ENCODE measurements around the gene LEUTX.

LEUTX gene

DNA sequence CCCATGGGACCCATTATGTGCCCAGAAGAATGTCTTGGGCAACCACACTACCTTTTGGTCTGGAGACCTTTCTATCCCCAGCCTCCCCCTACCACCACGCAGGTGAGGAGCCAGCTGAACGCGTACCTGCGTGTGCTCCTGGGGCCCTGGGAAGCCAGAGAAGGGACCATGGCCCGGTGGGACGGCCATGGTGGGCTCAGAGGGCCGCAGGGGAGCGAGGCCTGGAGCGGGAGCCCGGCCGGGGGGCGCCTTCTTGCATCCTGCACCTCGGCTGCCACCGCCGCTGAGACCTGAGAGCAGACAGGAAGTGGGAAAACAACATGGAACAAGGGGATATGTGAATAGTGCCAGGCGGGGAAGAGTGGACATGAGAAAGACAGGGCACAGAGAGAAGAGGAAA, 53.0 kb downstream of the LEUTX start:
- Histone ChIP-seq H3K79me2 (ENCODE audit: insufficient read depth, low read depth) (no peaks in the 10 kb centered on the region), H4K20me1 (ENCODE audit: insufficient read depth) (no peaks in the 10 kb centered on the region), H3K27me3 (ENCODE audit: insufficient read depth, low read depth) (no peaks in the 10 kb centered on the region), H2AFZ (ENCODE audit: low read depth) (no peak overlapping the region), H3K4me2 (no peak overlapping the region), H3K4me3 (IDR thresholded peaks at IDR 0.05; ENCODE audit: insufficient read depth, low read depth, low read length) (no peak overlapping the region), H3K4me1 (ENCODE audit: low read depth, poor library complexity, severe bottlenecking) (peaks cover 22% of the 10 kb centered on the region), H3K36me3 (ENCODE audit: insufficient read depth) (peaks cover under 1% of the 10 kb centered on the region; the same call in 1 of the 2 replicates), H3K9ac (no peak overlapping the region), H3K27ac (no peak overlapping the region)
- TF ChIP-seq CTCF (conservative IDR thresholded peaks at IDR 0.05; ENCODE audit: low read depth, low read length) = no peak

GRCh38 chr19:39832341-39833083, 53.9 kb downstream of the LEUTX start:
- H3K79me2 ChIP-seq (ENCODE audit: insufficient read depth, low read depth) = no peaks in the 10 kb centered on the region
- peak overlapping the region; percentile 85 for H3K27ac ChIP-seq
- H2AFZ ChIP-seq (ENCODE audit: low read depth) = no peak overlapping the region
- no peaks in the 10 kb centered on the region for H4K20me1 ChIP-seq (ENCODE audit: insufficient read depth)
- TF ChIP-seq CTCF (conservative IDR thresholded peaks at IDR 0.05; ENCODE audit: low read depth, low read length) = no peak
- peak overlapping the region; percentile 98 for H3K4me2 ChIP-seq
- H3K4me3 ChIP-seq (IDR thresholded peaks at IDR 0.05; ENCODE audit: insufficient read depth, low read depth, low read length) = no peak overlapping the region
- H3K27me3 ChIP-seq (ENCODE audit: insufficient read depth, low read depth) = no peaks in the 10 kb centered on the region
- peaks cover 5% of the 10 kb centered on the region; the same call in 1 of the 2 replicates for H3K36me3 ChIP-seq (ENCODE audit: insufficient read depth)
- H3K4me1 ChIP-seq (ENCODE audit: low read depth, poor library complexity, severe bottlenecking) = peaks cover 22% of the 10 kb centered on the region
- H3K9ac ChIP-seq = peak overlapping the region; percentile 78

GRCh38 chr19:39833160-39833463, 54.5 kb downstream of the LEUTX start:
- Histone ChIP-seq H3K4me2 (peak overlapping the region; percentile 98), H3K27me3 (ENCODE audit: insufficient read depth, low read depth) (no peaks in the 10 kb centered on the region), H3K4me1 (ENCODE audit: low read depth, poor library complexity, severe bottlenecking) (peaks cover 22% of the 10 kb centered on the region), H3K27ac (peak overlapping the region; percentile 85), H3K4me3 (IDR thresholded peaks at IDR 0.05; ENCODE audit: insufficient read depth, low read depth, low read length) (no peak overlapping the region), H3K79me2 (ENCODE audit: insufficient read depth, low read depth) (no peaks in the 10 kb centered on the region), H4K20me1 (ENCODE audit: insufficient read depth) (no peaks in the 10 kb centered on the region), H3K36me3 (ENCODE audit: insufficient read depth) (peaks cover 5% of the 10 kb centered on the region; the same call in 1 of the 2 replicates), H3K9ac (peak overlapping the region; percentile 78), H2AFZ (ENCODE audit: low read depth) (peak overlapping the region; percentile 42)
- no peak for TF ChIP-seq CTCF (conservative IDR thresholded peaks at IDR 0.05; ENCODE audit: low read depth, low read length)

DNA sequence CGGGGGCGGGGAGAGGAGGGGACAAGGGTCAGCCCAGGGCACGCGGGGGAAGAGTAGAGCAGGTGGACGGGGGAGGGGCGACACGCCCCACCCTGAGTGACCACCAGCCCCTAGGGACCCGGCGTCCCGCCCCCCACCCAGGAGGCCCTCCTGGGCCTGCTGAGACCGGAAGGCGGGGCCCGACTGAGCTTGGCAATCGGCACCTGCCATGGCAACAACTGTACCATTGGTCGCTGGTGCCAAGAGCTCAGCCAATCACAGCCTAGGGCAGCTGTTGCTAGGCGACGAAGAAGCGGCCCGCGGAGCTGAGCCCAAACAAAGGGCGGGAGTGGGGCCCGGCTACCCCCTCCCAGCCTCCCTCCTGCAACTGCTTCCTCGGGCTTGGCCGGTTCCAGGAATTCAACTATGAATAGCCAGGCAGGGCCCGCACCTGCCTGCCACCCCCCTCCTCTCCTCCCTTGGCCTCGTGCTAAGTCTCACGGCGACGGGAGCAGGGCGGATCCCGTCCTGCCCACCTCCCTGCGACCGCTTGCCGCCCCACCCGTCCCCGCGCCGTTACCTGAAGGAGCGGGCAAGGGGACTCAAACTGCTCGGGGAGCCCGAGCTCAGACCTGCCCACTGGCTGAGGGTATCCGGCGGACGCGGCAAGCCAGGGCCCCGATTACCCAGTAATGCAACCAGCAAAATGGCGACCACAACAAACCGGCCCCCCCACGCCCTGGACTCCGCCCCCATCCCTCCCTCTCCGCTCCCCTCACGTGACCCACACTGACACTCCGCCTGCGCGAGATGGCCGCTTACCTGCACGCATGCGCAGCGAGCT, 55.0 kb downstream of the LEUTX start, which contains the start of gene DYRK1B:
DYRK1B (minus strand) TSS at position 699 of the 823 bp plus-strand sequence. CDS start 2,295 bp downstream, outside the sequence.
- Histone ChIP-seq H3K36me3 (ENCODE audit: insufficient read depth) (peaks cover 5% of the 10 kb centered on the region; the same call in 1 of the 2 replicates), H3K27me3 (ENCODE audit: insufficient read depth, low read depth) (no peaks in the 10 kb centered on the region), H2AFZ (ENCODE audit: low read depth) (peak within 1 kb of the TSS; percentile 42), H3K9ac (peak within 1 kb of the TSS; percentile 78), H3K4me2 (peak within 1 kb of the TSS; percentile 98), H3K4me1 (ENCODE audit: low read depth, poor library complexity, severe bottlenecking) (peaks cover 22% of the 10 kb centered on the region), H4K20me1 (ENCODE audit: insufficient read depth) (no peaks in the 10 kb centered on the region), H3K79me2 (ENCODE audit: insufficient read depth, low read depth) (peaks cover 2% of the 10 kb centered on the region; the same call in 1 of the 2 replicates), H3K27ac (peak within 1 kb of the TSS; percentile 85), H3K4me3 (IDR thresholded peaks at IDR 0.05; ENCODE audit: insufficient read depth, low read depth, low read length) (no peak within 1 kb of the TSS)
- no peak for TF ChIP-seq CTCF (conservative IDR thresholded peaks at IDR 0.05; ENCODE audit: low read depth, low read length)

Measured in KMS-11 (cell line).